Esophagus squamous epithelium (tissue), 4 donors: ENCODE data around the gene CALN1.

Source experiments
- POLR2A ChIP-seq, 4 donors: fragments of 450-650 bp; IDR thresholded peaks; one replicate each; pipeline ENCODE4 v1.6.1; 2017; ENCODE audit warnings: antibody characterized with exemption in 4 of 4, mild to moderate bottlenecking in 4 of 4, moderate library complexity in 3 of 4
- TF ChIP-seq, protein P1 (sequence below), 6 experiments: fragments of 450-650 bp in 4 of 6; fragments of 200-600 bp in 2 of 6; sonication (generic) in 2 of 6; IDR thresholded peaks; one replicate each; pipeline ENCODE4 v1.5.1; 2016 to 2019; ENCODE audit warnings: antibody characterized with exemption in 6 of 6, mild to moderate bottlenecking in 4 of 6, moderate library complexity in 4 of 6

DNA sequence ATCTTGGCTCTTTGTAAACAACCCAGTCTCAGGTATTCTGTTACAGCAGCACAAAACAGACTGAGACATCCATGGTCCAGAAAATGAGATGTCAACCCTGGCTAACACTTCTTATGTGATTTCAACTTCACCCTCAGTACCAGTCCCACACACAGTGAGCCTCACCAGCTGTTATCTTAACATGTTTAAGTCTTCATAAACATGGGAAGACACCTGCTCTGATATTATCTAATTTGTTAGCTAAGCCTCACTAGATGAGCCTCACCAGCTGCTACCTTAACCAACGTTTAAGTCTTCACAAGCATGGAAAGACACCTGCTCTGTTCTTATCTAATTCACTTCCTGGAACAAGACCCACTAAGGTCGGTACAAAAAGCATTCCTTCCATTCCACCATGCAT lies 130.8 kb downstream of the CALN1 start:
- TF ChIP-seq, protein P1, sequence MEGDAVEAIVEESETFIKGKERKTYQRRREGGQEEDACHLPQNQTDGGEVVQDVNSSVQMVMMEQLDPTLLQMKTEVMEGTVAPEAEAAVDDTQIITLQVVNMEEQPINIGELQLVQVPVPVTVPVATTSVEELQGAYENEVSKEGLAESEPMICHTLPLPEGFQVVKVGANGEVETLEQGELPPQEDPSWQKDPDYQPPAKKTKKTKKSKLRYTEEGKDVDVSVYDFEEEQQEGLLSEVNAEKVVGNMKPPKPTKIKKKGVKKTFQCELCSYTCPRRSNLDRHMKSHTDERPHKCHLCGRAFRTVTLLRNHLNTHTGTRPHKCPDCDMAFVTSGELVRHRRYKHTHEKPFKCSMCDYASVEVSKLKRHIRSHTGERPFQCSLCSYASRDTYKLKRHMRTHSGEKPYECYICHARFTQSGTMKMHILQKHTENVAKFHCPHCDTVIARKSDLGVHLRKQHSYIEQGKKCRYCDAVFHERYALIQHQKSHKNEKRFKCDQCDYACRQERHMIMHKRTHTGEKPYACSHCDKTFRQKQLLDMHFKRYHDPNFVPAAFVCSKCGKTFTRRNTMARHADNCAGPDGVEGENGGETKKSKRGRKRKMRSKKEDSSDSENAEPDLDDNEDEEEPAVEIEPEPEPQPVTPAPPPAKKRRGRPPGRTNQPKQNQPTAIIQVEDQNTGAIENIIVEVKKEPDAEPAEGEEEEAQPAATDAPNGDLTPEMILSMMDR (IDR thresholded peaks at IDR 0.05): no peak
- TF ChIP-seq POLR2A (IDR thresholded peaks at IDR 0.05): no peak
